CD4-positive, alpha-beta T cell treated with Interleukin-17A for 1 hour (primary cell): Measurements from ENCODE around the gene ODF2L.

Source experiments
- DNase-seq: peaks from one replicate; pipeline ENCODE4 v3.0.0-alpha.2; 2020

Gene ODF2L, protein sequence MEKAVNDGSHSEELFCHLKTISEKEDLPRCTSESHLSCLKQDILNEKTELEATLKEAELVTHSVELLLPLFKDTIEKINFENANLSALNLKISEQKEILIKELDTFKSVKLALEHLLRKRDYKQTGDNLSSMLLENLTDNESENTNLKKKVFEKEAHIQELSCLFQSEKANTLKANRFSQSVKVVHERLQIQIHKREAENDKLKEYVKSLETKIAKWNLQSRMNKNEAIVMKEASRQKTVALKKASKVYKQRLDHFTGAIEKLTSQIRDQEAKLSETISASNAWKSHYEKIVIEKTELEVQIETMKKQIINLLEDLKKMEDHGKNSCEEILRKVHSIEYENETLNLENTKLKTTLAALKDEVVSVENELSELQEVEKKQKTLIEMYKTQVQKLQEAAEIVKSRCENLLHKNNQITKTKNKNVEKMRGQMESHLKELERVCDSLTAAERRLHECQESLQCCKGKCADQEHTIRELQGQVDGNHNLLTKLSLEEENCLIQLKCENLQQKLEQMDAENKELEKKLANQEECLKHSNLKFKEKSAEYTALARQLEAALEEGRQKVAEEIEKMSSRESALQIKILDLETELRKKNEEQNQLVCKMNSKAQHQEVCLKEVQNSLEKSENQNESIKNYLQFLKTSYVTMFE

DNA sequence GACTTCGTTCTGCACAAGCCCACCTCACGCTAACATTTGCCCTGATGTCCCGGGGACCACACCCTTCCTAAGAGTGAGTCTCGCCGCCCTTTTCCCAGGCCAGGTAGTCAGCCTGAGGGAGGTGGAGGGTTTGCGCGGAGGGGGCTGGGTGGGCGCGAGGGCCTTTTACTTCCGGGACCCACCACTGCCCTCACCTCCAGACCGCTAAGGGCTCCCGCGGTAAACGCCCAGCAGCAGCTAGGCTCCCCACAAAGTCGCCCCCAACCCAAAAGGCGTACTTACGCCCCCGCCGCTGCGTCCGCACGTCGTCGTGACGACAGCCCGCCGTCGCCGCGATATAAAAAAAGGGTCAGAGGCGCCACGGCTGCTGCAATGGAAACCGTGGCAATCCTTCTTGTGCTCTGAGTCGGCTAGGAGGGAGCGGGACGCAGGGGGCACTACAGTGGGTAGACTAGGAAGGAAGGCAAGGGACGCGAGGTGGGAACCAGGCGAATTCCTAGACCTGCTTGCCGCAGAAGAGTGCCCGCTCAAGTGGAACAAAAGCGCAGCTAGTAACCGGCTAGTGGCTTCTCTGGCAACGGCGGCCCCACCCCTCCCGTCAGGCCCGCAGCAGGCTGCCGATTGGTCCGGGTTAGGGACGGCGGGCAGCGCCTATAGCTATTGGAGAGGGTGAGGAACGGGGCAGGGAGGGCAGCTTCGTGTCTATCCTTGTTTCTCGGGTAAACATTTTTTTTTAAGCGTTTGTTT, at the start of gene ODF2L:
ODF2L (minus strand) TSS at position 573 of the 747 bp plus-strand sequence. CDS start 9,296 bp downstream, outside the sequence.
- peak; percentile 91 for DNase-seq

DNA sequence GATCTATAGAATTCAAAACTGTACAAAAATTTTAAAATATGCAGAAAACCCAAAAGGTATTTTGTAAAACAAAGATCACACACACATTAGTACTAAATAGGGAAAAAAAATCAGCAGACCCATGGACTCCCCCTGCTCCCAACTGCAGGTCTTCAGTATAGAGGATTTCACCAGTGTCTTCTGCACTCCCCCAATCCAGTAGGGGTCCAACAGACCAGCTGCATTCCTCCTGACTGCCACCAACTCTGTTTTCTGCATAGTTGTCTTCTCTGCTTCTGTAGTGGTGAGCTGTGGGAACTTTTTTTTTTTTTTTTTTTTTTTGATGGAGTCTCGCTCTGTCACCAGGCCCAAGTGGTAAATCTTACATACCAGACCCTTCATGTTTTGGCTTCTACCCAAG, 49.8 kb upstream of the ODF2L start:
- no peak for DNase-seq

DNA sequence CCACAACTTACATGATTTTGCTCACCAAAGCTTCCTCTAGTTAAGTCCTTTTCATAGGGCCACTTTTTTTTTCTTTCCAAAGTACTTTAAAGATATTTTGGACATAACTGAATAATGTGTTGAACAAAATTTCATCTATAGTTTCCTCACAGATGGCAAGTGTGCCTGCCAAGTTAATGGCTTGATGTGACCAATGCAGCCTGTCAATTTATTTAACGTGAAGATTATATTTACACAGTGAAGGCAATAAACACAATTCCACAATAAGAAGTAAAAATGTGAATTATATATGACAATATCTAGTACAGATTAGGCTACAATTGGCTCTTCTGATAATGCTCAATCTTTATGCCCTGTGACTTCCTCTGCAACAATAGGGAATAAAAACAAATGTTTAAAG, 45.9 kb upstream of the ODF2L start:
- DNase-seq: no peak

DNA sequence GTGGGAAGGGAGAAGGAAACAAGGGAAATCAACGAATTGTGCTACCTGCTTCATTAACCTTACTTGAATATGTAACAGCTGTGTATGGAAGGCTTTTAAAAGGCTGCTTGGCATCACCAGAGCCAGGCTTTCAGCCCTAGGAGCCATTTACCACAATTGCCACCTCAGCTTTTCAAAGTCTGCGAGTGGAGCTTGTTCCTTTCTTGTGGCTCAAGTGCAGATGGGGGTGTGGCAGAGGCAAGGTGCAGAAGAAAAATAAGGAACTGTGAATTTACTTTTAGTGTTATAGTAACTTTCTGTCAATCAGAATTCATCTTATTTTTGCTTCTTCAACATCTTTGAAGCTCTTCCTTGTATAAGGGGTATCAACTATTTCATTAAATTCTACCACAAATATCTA, 45.5 kb upstream of the ODF2L start:
- peak; percentile 22 for DNase-seq

DNA sequence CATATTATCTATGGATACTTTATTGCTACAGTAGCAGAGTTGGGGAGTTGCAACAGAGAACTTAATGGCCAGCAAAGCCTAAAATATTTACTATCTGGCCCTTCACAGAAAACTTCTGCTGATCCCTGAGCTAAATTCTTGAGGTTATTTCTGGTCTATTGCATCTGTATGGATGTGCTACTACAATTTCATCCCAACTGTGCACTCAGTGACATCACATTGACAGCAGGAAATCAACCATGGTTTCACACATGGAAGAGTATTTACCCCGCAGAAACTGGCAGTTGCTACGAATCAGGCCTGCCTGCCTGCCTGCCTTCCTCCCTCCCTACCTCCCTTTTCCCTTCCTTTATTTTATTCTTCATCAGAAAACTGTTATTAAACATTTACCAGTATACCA, 39.9 kb upstream of the ODF2L start:
- no peak for DNase-seq

DNA sequence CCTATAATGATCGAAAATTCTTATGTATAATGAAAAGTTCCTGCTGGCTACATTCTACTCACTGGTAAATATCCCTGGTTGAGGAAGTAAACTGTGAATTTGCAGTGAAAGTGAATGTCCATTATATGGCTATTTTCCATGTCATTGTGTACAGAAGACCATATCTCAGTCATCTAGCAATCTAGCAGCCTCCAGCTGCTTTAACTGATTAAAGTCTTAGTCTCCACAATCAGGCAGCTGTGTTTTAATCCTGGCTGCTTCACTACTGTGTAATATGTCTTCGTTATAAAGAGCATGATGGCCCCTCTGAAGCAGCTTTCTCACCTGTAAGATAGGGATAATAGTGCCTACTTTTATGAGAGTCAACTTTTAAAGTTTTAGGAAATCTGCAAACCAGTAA, 39.2 kb upstream of the ODF2L start:
- no peak for DNase-seq

DNA sequence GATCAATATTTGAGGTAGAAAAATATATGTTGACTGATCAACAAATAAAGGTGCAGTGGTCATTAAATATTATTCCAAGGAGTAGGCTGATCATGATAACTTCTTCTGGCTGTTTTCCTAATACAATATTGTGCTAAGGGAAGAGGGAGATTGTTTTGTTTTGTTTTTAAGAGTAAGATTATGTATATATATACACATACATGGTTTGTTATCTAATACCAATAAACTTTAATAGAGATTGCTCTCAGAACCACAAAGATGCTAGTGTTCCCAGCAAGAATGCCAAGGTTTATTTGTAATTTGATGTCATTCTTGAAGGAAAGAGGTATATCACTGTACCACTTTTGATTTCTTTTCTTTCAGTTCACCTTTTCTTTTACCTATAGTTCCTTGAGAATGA, 37.9 kb upstream of the ODF2L start:
- no peak for DNase-seq

DNA sequence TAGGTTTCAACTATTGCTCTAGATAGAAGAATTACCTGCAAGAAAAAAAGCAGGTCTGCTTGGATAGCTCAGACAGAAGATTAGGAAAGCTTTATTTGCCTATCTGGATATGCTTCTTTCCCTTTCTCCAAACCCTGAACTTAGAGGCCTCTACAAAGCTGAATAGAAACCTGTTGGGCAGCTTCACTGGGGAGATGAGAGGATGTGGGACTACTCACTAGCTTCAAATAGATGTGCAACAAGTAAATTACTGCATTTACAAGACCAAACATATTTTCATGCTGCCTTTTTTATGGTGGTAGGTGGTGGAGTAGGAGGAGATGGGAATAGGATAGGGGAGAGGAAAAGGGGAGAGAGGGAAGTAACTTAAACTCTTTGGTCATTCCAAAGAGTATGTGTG, 34.3 kb upstream of the ODF2L start:
- no peak for DNase-seq

DNA sequence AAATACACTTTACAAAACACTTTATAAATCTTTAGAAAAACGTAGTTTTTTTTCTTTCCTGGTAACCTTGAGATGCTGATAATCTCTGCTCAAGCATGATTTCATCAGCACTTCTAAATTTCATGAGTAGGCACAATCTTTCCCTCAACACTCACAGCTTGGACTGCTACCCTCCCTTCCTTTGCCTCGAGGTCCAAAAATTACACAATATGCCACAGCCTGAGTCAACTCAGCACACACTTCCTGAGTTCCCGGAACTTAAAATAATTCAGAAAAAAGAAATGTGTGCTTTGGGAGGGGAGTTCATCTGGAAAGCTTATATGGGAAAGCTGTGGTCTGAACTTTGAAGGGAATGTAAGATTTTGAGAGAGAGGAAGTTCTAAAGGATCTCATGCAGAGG, 33.7 kb upstream of the ODF2L start:
- peak; percentile 9 for DNase-seq

DNA sequence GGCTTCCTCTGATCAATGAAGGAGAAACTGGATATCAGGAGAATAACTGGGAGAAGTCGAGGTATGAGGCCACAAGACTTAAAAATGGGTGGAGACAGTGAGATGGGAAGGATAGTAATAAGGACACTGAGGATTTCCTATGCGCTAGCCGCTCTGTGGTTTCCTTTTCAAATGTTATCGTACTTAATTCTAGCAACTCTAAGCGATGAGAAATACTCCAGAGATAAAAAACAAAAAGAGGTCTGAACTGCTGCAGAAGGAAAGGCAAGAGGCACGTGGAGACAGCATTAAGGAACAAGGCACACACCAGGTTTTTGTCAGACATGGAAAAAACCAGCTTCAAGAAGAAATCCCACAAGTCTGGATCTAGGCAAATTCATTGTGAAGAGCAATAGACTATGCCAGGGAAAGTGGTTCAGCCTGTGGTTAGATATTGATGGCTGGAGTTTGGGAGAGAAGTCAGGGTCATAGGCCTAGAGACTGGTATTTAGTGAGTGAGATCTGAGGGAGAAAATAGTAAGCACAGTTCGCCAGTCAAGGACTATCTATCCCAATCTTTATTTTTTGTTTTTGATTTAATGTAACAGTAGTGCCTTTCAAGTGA, 33.1 kb upstream of the ODF2L start:
- DNase-seq: no peak

DNA sequence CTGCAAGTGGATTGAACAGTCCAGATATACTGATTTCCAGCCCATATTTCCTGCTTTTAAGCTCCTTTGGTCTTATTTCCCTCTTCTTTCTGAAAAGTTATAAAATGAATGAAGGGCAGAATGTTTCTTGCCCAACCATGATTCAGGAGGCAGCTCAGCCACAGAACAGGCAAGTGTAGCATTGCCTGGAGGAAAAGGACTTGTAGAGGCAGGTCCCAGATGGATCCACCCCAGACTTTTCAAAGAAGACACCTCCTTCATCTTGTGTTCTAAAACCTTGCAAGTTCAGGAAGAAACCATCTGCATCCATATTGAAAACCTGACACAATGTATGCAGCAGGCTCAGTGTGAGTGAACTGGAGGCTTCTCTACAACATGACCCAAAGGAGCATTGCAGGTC, 27.8 kb upstream of the ODF2L start, which contains the start of gene CLCA2:
CLCA2 (plus strand) TSS at position 299 of the 400 bp plus-strand sequence; CDS start at position 376, 77 bp downstream.
- DNase-seq: no peak

DNA sequence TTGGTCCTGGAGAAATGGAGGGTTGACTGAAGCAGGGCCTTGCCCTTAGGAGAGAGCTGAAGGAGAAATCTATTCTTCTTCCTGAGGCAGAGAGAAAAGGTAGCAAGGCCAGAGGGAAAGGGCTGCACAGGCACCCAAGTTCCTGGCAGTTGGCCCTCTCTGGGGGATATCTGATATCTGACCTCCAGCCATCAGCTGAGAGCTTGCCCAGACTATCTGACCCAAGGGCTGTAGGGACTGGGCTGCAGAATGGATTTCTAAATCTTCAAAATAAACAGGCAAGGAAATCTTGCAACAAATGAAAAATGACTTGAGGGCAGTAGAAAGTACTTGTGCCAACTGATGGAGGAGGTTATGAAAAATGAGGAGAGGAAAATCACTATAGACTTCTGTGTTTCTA, 27.4 kb upstream of the ODF2L start:
- no peak for DNase-seq

DNA sequence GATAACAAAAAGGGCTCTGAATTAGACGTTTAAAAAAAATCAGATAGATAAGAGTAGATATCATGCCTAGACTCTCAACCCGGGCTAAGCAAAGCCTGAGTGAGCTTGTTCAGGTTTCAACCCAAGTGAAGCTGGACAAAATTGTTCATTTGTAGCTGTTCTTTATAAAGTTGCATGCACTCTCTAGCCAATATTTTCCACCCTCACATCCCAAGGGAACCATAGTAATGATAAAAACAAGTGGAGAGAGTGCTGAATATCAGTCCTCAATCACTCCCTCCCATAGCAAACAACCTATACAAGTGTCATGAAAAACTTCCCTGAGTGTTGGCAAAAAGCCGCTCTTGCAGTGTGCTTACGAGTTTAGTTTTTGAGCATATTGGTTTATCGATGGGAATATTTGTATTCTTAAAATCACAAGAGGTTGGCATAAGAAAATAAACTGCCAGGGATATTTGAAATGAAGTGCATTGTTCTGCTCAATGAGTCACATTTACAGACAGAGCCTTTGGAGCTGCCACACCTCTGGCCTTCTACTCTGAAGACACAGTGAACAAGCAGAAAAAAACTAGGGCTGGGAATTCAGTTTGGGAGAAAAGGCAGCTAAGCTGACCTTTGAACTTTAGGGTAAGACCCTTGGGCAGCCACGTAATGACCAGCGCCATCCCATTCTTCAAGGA, 25.6 kb upstream of the ODF2L start:
- no peak for DNase-seq

DNA sequence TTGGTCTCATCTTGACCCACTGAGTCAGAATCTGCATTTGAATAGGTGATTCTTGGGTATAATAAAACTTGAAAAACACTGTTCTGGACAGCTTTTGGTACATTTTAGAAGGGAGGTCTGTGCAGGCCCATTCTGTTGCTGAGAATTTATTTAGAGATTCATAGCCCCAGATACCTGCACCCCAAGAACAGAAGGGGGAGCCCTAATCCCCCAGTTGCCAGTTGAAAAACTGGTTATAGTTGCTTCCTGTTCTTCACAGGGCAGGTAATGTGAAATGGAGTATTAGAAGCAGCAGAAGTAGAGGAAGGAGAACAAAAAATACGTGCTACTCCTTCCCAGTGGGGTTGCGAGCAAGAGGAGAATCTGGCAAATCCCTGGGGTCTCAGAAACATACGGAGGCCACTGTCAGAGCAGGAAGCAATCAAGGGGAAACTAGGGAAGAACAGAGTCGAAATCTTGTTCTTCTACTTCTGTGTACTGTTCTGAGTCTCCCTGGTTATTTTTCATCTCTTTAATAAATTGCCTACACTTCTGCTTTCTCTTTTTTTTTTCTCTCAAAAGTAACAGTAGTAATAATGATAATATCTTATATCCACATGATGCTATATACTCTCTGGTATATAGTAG, 23.3 kb upstream of the ODF2L start:
- DNase-seq: peak; percentile 62

DNA sequence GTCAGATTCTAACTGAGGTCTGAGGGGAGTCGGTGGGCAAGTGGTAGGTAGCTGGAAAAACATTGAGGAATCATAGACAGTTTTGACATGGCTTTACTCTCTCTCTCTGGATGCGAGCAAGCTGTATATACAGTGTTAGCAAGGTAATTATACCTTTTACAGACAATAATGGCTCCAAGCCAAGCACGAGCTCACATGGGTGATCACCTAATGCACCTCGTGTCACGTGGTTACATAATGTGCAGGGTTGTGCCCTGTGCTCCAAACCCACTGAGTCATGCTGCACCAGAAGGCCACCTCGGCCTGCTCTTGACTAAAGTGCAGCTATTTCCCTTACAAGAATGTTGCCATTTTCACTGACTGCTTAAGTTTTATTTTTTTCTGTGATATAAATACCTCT, 20.2 kb upstream of the ODF2L start:
- no peak for DNase-seq

DNA sequence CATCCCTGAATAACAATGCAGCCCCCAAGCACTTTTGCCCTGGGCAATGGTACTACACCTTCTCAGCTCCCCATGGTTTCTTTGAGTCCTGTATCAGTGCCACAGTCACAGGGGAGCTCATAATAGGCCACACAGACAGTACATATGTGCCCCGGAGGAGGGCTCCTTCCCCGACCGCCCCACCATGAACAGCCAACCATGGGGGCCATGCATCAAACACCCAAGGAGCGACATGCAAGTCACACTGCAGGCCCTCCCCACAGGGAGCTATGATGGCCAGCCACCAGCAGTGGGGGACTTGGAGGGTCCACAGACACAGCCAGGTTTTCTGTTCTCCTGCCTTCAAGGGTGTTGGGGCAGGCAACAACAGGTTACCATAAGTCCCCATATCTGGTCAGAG, 14.8 kb upstream of the ODF2L start:
- no peak for DNase-seq

DNA sequence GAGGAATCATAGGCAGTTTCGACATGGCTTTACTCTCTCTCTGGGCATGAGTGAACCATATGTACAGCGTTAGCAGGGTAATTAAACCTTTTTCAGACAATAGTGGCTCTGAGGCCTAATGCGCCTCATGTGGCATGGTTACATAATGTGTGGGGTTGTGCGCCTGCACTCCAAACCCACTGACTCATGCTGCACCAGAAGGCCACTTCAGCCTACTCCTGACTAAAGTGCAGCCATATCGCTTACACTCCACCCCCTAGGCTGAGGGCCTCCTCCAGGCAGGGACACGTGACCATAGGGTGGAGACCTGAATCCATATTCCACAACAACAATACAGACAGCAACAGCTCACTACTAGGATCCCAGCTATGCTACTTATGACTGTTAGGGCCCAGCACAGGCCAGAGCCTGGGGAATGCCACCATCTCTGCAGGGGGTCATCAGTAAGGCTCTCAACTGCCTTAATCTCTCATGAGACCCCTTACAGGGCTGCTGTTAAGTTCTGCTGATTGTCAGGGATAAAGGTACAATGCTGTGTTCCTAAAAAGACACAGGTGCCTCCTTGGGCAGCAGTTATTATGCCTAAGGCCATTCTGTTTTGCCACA, 13.4 kb upstream of the ODF2L start:
- no peak for DNase-seq

DNA sequence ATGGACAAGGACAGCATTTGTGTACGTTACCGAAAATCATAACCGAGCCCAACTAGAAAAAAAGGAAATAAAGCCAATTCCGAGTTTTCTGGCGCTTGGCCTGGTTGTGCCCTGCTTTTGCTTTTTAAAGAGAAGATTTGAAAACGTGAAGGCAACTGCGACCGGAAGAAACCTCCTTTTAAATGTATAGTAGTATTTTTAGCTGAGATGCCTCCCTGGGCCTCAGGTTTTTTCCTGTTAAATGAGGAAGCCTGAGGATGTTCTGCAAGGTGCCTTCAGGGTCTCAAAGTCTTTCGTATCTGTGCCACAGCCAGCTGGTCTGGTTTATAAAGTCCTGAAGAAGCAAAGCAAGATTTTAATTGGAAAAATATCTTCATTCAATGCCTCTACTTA, 371 bp upstream of the ODF2L start:
- DNase-seq: no peak

DNA sequence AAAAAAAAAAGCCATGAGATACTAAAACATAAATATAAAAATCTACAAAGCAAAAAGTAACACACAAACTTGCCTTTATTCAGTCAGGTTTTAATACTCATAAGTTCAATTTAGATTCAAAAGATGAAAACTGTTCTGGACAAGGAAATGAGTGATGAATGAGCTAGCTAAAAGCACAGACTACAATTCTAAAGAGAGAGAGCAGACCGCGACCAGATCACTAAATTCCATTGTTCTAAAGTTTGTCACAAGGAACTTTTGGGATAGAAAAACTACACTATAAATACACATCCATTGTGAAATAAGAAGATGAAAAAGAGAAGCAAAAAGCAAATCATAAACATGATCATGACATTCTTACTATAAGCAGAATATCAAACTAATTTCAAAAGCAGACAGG, 1.7 kb downstream of the ODF2L start:
- no peak for DNase-seq

DNA sequence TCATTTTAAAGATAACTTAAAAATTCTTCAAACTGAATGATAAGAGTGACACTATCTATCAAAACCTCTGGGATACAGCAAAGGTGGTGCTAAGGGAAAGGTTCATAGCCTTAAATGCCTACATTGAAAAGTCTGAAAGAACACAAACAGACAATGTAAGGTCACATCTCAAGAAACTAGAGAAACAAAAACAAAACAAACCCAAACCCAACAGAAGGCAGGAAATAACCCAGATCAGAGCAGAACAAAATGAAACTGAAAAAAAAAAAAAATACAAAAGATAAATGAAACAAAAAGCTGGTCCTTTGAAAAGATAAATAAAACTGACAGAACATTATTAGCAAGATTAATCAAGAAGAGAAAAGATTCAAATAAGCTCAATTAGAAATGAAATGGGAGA, 6.8 kb downstream of the ODF2L start:
- DNase-seq: peak; percentile 60

DNA sequence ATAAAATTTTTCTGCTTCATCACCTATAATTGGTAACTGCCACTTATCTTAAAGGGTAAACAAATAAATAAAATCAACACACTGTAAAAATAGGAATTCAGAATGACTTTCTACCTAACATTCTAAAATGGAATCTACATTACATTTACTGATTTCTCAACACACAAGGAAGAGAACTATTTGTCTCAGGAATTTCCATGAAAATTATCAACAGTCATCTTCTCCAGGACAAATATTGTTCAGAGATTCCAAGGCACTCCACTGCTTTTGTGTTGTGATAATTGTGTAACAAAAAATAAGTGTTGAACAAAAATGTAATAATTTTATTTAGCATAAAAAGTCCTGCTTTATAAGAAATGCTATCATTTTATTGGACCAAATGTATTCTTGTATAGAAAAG, 7.3 kb downstream of the ODF2L start:
- DNase-seq: no peak
